ENCODE data around the gene DMC1. TPM values are rescaled to one million over a fixed set of nuclear protein-coding genes. Genes with fewer than 3 reads are reported as not detected.

DMC1 gene
- total RNA-seq, 4 donors from 2014 or later: 0.84 to 1.4 (median 0.84) TPM; not detected in 1

- TF ChIP-seq CTCF (IDR thresholded peaks at IDR 0.05): no peak
- ATAC-seq (ENCODE audit: low FRiP score) (no peak), DNase-seq (ENCODE audit: low spot score) (no peak)
Measured at GRCh38 chr22:38482662-38483308, 87.2 kb downstream of the DMC1 start.

- DNase-seq (ENCODE audit: low spot score) (no peak), ATAC-seq (ENCODE audit: low FRiP score) (no peak)
- TF ChIP-seq CTCF (IDR thresholded peaks at IDR 0.05): no peak
Measured at GRCh38 chr22:38481871-38482332, 88.1 kb downstream of the DMC1 start.

- no peak for ATAC-seq (ENCODE audit: low FRiP score)
- TF ChIP-seq CTCF (IDR thresholded peaks at IDR 0.05): no peak
- no peak for DNase-seq (ENCODE audit: low spot score)
Measured at GRCh38 chr22:38481162-38481870, 88.7 kb downstream of the DMC1 start.

- no peak for DNase-seq (ENCODE audit: low spot score)
- ATAC-seq (ENCODE audit: low FRiP score): no peak
- TF ChIP-seq CTCF (IDR thresholded peaks at IDR 0.05): no peak
Measured at GRCh38 chr22:38479096-38479837, 90.7 kb downstream of the DMC1 start.

- TF ChIP-seq CTCF (IDR thresholded peaks at IDR 0.05): no peak
- ATAC-seq (ENCODE audit: low FRiP score) (no peak), DNase-seq (ENCODE audit: low spot score) (no peak)
Measured at GRCh38 chr22:38477585-38477984, 92.4 kb downstream of the DMC1 start.

GRCh38 chr22:38474003-38474607, 95.9 kb downstream of the DMC1 start:
- no peak for ATAC-seq (ENCODE audit: low FRiP score)
- no peak for TF ChIP-seq CTCF (IDR thresholded peaks at IDR 0.05)
- no peak for DNase-seq (ENCODE audit: low spot score)

Data from omental fat pad (tissue), 4 donors.